Measurements from ENCODE around the gene C1orf116.

GRCh38 chr1:207056673-207057072 is 24.1 kb upstream of the C1orf116 start:
- TF ChIP-seq CTCF (conservative IDR thresholded peaks at IDR 0.05; ENCODE audit: low read depth, low read length) (no peak), EZH2 (IDR thresholded peaks at IDR 0.05; ENCODE audit: borderline replicate concordance, low read depth, low read length, poor library complexity, severe bottlenecking) (no peak)

Data from A673 (cell line).